Endothelial cell of umbilical vein (primary cell): ENCODE results near the gene XRCC1. TPM values are rescaled to one million over a fixed set of nuclear protein-coding genes. Genes with fewer than 3 reads are reported as not detected.
A peak's percentile ranks its signal among the peaks of the same experiment; 100 is the strongest.

Experiments used
- BruUV-seq: library from RNA; stranded (reverse); fragments of 400-500 nt; replicated peaks from 2 replicates; lab custom pipeline; 2021; lab: Mats Ljungman, UMichigan
- CTCF ChIA-PET: fragments of 300-600, 350-600 bp; sonication (Branson Sonifier 250); formaldehyde crosslinking; loops from one replicate; lab custom pipeline; 2021; ENCODE audit warnings: antibody characterized with exemption, inconsistent platforms; lab: Charles Lee
- POLR2A ChIA-PET: fragments of 300-600, 350-600 bp; sonication (Branson Sonifier 250); formaldehyde crosslinking; loops from one replicate; lab custom pipeline; 2021; ENCODE audit warnings: antibody characterized with exemption, inconsistent platforms; lab: Charles Lee
- DNase-seq: peaks from one replicate; pipeline ENCODE4 v3.0.0-alpha.2; 2011; ENCODE audit warnings: low read depth, low spot score
- FAIRE-seq: peaks from 2 replicates; lab custom pipeline; 2011; peaks lifted over from hg19 to GRCh38; lab: Jason Lieb, UNC
- H2AFZ ChIP-seq: 2 replicates; pipeline ENCODE4 v1.6.0; 2012; ENCODE audit warnings: low read depth, low read length, control low read depth, inconsistent platforms
- H3K27ac ChIP-seq: 2 replicates; pipeline ENCODE4 v1.5.1; 2011; ENCODE audit warnings: low read depth, mild to moderate bottlenecking, control low read depth, low read length, moderate library complexity; ENCODE audit not compliant: insufficient read depth
- H3K27me3 ChIP-seq, 2 experiments: 2 replicates each; pipeline versions ENCODE4 v1.6.0 to v1.6.1; 2011; ENCODE audit warnings: low read length in 2 of 2, mixed read lengths in 1 of 2; ENCODE audit not compliant: control insufficient read depth in 2 of 2, insufficient read depth in 2 of 2
- H3K36me3 ChIP-seq, 2 experiments: 2 replicates in 1 of 2; 3 replicates in 1 of 2; pipeline ENCODE4 v1.5.1; 2011; ENCODE audit warnings: low read length in 2 of 2, mild to moderate bottlenecking in 1 of 2, moderate library complexity in 1 of 2; ENCODE audit not compliant: control insufficient read depth in 2 of 2, insufficient read depth in 2 of 2; ENCODE audit errors: extremely low read depth in 1 of 2
- H3K4me1 ChIP-seq: 3 replicates; pipeline ENCODE4 v1.5.1; 2011; ENCODE audit warnings: mild to moderate bottlenecking, low read length; ENCODE audit not compliant: control insufficient read depth, insufficient read depth; ENCODE audit errors: extremely low read depth
- H3K4me2 ChIP-seq: 2 replicates; pipeline ENCODE4 v1.6.1; 2011; ENCODE audit warnings: low read length, control low read depth, mixed read lengths; ENCODE audit not compliant: insufficient read depth
- H3K4me3 ChIP-seq, 3 experiments: fragments of 200-600 bp in 1 of 3; sonication (generic), shearing (Covaris generic) in 1 of 3; replicated peaks in 1 of 3; 2 replicates each; pipeline ENCODE4 v1.5.1; 2011 to 2016; ENCODE audit warnings: control low read depth in 3 of 3, low read length in 3 of 3, mild to moderate bottlenecking in 2 of 3, inconsistent platforms in 1 of 3, low read depth in 1 of 3, moderate library complexity in 1 of 3; ENCODE audit not compliant: insufficient read depth in 1 of 3
- H3K79me2 ChIP-seq: 2 replicates; pipeline ENCODE4 v1.6.0; 2012; ENCODE audit warnings: low read length, inconsistent platforms; ENCODE audit not compliant: control insufficient read depth, insufficient read depth
- H3K9ac ChIP-seq: replicated peaks from 2 replicates; pipeline ENCODE3; 2011; ENCODE audit warnings: low read length, control low read depth; ENCODE audit not compliant: insufficient read depth; ENCODE audit errors: extremely low read depth
- H3K9me1 ChIP-seq: replicated peaks from 3 replicates; pipeline ENCODE4 v1.6.0; 2011; ENCODE audit warnings: mild to moderate bottlenecking, low read length; ENCODE audit not compliant: control insufficient read depth, insufficient read depth; ENCODE audit errors: extremely low read depth
- H3K9me3 ChIP-seq: replicated peaks from 2 replicates; pipeline ENCODE4 v1.5.1; 2012; ENCODE audit warnings: low read length, inconsistent platforms; ENCODE audit not compliant: control insufficient read depth, insufficient read depth
- H4K20me1 ChIP-seq: replicated peaks from 2 replicates; pipeline ENCODE3; 2011; ENCODE audit warnings: mild to moderate bottlenecking, low read length; ENCODE audit not compliant: control insufficient read depth, insufficient read depth; ENCODE audit errors: extremely low read depth
- CTCF ChIP-seq, 2 donors: IDR thresholded peaks; 1 replicate in 1 of 2; 2 replicates in 1 of 2; pipeline ENCODE4 v1.5.1; 2011; ENCODE audit warnings: low read length in 2 of 2, mild to moderate bottlenecking in 2 of 2, moderate library complexity in 2 of 2, control low read depth in 1 of 2, inconsistent platforms in 1 of 2, low read depth in 1 of 2; ENCODE audit not compliant: insufficient read depth in 1 of 2; ENCODE audit errors: extremely low read depth in 1 of 2
- EZH2 ChIP-seq: IDR thresholded peaks from 2 replicates; pipeline ENCODE4 v1.6.1; 2012; ENCODE audit warnings: borderline replicate concordance, low read depth, mild to moderate bottlenecking, moderate library complexity, low read length, inconsistent platforms; ENCODE audit not compliant: severe bottlenecking
- JUN ChIP-seq: IDR thresholded peaks from 2 replicates; pipeline ENCODE4 v1.6.1; 2011; ENCODE audit warnings: borderline replicate concordance, low read depth; ENCODE audit not compliant: insufficient read length, insufficient read depth
- MAX ChIP-seq: IDR thresholded peaks from 2 replicates; pipeline ENCODE4 v1.6.1; 2011; ENCODE audit not compliant: insufficient read depth, insufficient read length
- MYC ChIP-seq: IDR thresholded peaks from one replicate; pipeline ENCODE4 v1.6.1; 2011; ENCODE audit warnings: mild to moderate bottlenecking, low read depth, low read length
- POLR2AphosphoS5 ChIP-seq: IDR thresholded peaks from 2 replicates; pipeline ENCODE4 v1.6.1; 2012; ENCODE audit warnings: low read depth, mild to moderate bottlenecking, control low read depth, low read length, moderate library complexity; ENCODE audit not compliant: insufficient read depth
- dilution Hi-C: fragments of 300-500 bp; cut with MboI; formaldehyde crosslinking; loops from one replicate; pipeline ENCODE4 v1.15.0; 2019; ENCODE audit warnings: low sequenced_read_pairs; ENCODE audit not compliant: extremely low pct_ligation_motif_present
- intact Hi-C: fragments of 100-400 bp; cut with micrococcal nuclease; formaldehyde crosslinking; loops from one replicate; pipeline ENCODE4 v1.10.0; 2022
- polyA plus RNA-seq, 4 experiments: library from polyadenylated mRNA; depleted of rRNA in 3 of 4; stranded (reverse) in 3 of 4; unstranded in 1 of 4; fragments of >200 nt; gene quantifications; 2 replicates each; pipeline versions ENCODE4 v1.2.1 to v1.2.3, GENCODE V29; 2011 to 2012; ENCODE audit warnings: missing spikeins in 1 of 4
- total RNA-seq: library from RNA; stranded (reverse); gene quantifications from 2 replicates; pipeline ENCODE4 v1.2.3, GENCODE V29; 2021

XRCC1 gene
- total and polyA plus RNA-seq, 2 donors (not counting 3 experiments of a cell fraction or from before 2014, with no cell fraction given), result 29.5 to 39.3 TPM

- ChIA-PET POLR2A (no interaction called here), CTCF (interaction anchor here (0.7 to 3.0 kb wide), 13 partner anchors 16 to 1063 kb away, joined by 3 to 47 read pairs (median 4); partner anchors contain the start of genes ETHE1 and ZNF575)
- DNase-seq, result peak; percentile 95
- Histone ChIP-seq H3K4me2 (peak overlapping the region; percentile 83), H3K27ac (peak overlapping the region; percentile 31), H3K4me1 (peaks cover 11% of the 10 kb centered on the region), H3K9me1 (no peaks in the 10 kb centered on the region), H3K9ac (peak overlapping the region; percentile 32), H3K9me3 (no peaks in the 10 kb centered on the region), H4K20me1 (no peaks in the 10 kb centered on the region), H3K27me3 (no peaks in the 10 kb centered on the region), H3K4me3 (peak overlapping the region; percentile 42 to 66 (median 49)), H3K79me2 (no peaks in the 10 kb centered on the region), H3K36me3 (peaks cover 0 to 4% of the 10 kb centered on the region in 2 experiments), H2AFZ (peak overlapping the region; percentile 94)
- TF ChIP-seq MYC (no peak), CTCF (IDR thresholded peaks at IDR 0.05; ENCODE audit: extremely low read depth in 1 of 2, insufficient read depth in 1 of 2, low read depth in 1 of 2, low read length in 2 of 2) (peak in 1 of 2 donors; percentile 16), JUN (no peak), EZH2 (no peak), MAX (no peak), POLR2AphosphoS5 (peak; percentile 13)
- dilution Hi-C loops (no loop called here), intact Hi-C loops (loop anchor here (1.0 to 2.0 kb wide), 4 partner anchors 23 to 56 kb away; partner anchors contain the start of gene ETHE1)
- BruUV-seq, result no TSS peak
- FAIRE-seq, result peak; percentile 94
Measured at GRCh38 chr19:43503501-43504425, 71.6 kb downstream of the XRCC1 start.
